Pancreas (tissue), 10 donors: ENCODE data around the gene TTC17. TPM values are rescaled to one million over a fixed set of nuclear protein-coding genes. Genes with fewer than 3 reads are reported as not detected.
"Not testable (repeated sequence)": the region's sequence is repeated elsewhere in the genome, so short reads cannot be mapped to it uniquely, and the experiment has no call there.

Experiments used
- ATAC-seq, 4 donors: fragments of 200-7000 bp; cut with Tn5 transposase; one replicate each; pipeline versions ENCODE4 v1.8.0 to v1.9.1; 2020; ENCODE audit warnings: mild to moderate bottlenecking in 4 of 4, moderate library complexity in 4 of 4
- DNase-seq, 6 donors: peaks; one replicate each; pipeline ENCODE4 v3.0.0-alpha.2; 2020
- FAIRE-seq: peaks from 2 replicates; lab custom pipeline; 2012; peaks lifted over from hg19 to GRCh38; lab: Jason Lieb, UNC
- H3K27ac ChIP-seq, 4 donors: fragments of 200-600 bp; sonication (generic); 1 replicate in 3 of 4; 2 replicates in 1 of 4; pipeline versions ENCODE4 v1.5.0 to v1.8.0; 2020
- H3K27me3 ChIP-seq, 4 donors: fragments of 200-600 bp; one replicate each; pipeline ENCODE4 v1.8.0; 2021
- H3K36me3 ChIP-seq, 3 donors: fragments of 200-600 bp; sonication (generic) in 1 of 3; one replicate each; pipeline versions ENCODE4 v1.5.0 to v1.8.0; 2020 to 2021
- H3K4me1 ChIP-seq, 3 donors: fragments of 200-600 bp; one replicate each; pipeline ENCODE4 v1.8.0; 2021
- H3K4me3 ChIP-seq, 4 donors: fragments of 200-600 bp; sonication (generic) in 2 of 4; one replicate each; pipeline versions ENCODE4 v1.5.0 to v1.8.0; 2020 to 2021
- H3K9me3 ChIP-seq, 4 donors: fragments of 200-600 bp; one replicate each; pipeline ENCODE4 v1.8.0; 2021
- WGBS, 2 donors: extraction: QIAGEN DNeasy Blood & Tissue Kit; methylation state at CpG; one replicate each; pipeline ENCODE4 v1.1.7; 2013; 5-methylcytosine and 5-hydroxymethylcytosine counted together
- intact Hi-C, 3 donors: fragments of 100-400 bp; cut with DNase I; formaldehyde crosslinking; loops; one replicate each; pipeline versions ENCODE4 v1.11.1 to v1.14.2; 2022
- polyA plus RNA-seq, 2 donors: library from polyadenylated mRNA; stranded (reverse); fragments of 200-250 nt; gene quantifications; one replicate each; pipeline ENCODE4 v1.2.3, GENCODE V29; 2013
- total RNA-seq, 6 donors: library from RNA; stranded (reverse); fragmentation: NEBNext Ultra II Directional in 4 of 6; extraction: Animal tissue kit (Norgen Biotek cat#: 25700) in 4 of 6; gene quantifications; one replicate each; pipeline versions ENCODE4 v1.2.1 to v1.2.4, GENCODE V29; 2021 to 2023
- TF ChIP-seq, protein P1 (sequence below), 4 donors: fragments of 200-600 bp; sonication (generic) in 3 of 4; IDR thresholded peaks; one replicate each; pipeline versions ENCODE4 v1.5.0 to v1.8.0; 2021; ENCODE audit warnings: antibody characterized with exemption in 4 of 4
- donor health status: healthy with polysubstance abuse.
- donor health status: DM: no; HTN: no; CAD: no; lungs with moderate emphysema.
- donor health status: DM: no; HTN: no; CAD: no.
- donor health status: control.
- donor health status: control.
- donor health status: Bipolar disorder and iron deficiency.
- donor health status: DM: yes; HTN: yes; CAD: no.
- donor health status: DM: no; HTN: no; CAD: no.
- donor health status: DM: no; HTN: no; CAD: no.
- donor health status: DM: yes; HTN: yes; CAD: no.

Gene TTC17
- total and polyA plus RNA-seq, 8 donors: 39.9 to 71.1 (median 57.0) TPM

DNA sequence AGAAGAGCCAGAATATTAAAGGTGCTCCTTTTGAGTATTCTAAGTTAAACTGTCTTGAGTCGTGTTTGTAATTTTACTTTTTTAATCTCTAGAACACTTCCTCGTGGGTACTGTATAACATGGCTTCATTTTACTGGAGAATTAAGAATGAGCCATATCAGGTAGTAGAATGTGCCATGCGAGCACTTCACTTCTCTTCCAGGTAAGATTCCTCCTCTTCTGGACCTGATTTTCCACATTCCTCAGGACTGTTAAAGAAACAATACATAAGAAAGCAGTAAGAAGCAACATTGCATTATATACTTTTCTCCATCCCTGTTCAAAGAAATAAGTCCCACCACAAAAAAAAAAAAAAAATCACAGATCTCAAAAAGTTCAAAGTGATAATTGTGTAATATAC lies 37.9 kb downstream of the TTC17 start:
- Histone ChIP-seq H3K36me3 (peaks cover 0 to 19% (median 0%) of the 10 kb centered on the region in 3 donors), H3K27me3 (no peaks in the 10 kb centered on the region), H3K4me1 (no peaks in the 10 kb centered on the region), H3K27ac (no peak overlapping the region), H3K4me3 (no peak overlapping the region), H3K9me3 (no peaks in the 10 kb centered on the region)
- ATAC-seq (no peak), DNase-seq (no peak), FAIRE-seq (no peak)
- 72 to 82% methylated on average over 3 of the region's 3 CpGs for WGBS, 2 donors
- intact Hi-C loops: no loop called here
- TF ChIP-seq, protein P1, sequence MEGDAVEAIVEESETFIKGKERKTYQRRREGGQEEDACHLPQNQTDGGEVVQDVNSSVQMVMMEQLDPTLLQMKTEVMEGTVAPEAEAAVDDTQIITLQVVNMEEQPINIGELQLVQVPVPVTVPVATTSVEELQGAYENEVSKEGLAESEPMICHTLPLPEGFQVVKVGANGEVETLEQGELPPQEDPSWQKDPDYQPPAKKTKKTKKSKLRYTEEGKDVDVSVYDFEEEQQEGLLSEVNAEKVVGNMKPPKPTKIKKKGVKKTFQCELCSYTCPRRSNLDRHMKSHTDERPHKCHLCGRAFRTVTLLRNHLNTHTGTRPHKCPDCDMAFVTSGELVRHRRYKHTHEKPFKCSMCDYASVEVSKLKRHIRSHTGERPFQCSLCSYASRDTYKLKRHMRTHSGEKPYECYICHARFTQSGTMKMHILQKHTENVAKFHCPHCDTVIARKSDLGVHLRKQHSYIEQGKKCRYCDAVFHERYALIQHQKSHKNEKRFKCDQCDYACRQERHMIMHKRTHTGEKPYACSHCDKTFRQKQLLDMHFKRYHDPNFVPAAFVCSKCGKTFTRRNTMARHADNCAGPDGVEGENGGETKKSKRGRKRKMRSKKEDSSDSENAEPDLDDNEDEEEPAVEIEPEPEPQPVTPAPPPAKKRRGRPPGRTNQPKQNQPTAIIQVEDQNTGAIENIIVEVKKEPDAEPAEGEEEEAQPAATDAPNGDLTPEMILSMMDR (IDR thresholded peaks at IDR 0.05): no peak

DNA sequence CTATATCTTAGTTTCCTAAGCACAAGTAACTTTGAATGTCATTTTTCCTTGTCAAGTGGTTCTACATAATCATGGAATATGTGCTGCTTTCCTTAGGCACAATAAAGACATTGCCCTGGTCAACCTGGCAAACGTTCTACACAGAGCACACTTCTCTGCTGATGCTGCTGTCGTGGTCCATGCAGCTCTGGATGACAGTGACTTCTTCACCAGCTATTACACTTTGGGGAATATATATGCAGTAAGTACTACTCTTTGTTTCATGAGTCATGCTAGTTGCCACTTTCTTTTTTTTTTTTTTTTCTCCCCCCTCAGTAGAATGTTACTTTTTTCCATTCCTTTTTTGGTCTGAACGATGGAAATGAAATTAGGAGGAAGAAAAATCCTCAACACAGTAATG lies 38.5 kb downstream of the TTC17 start:
- 87 to 92% methylated on average over 3 of the region's 3 CpGs for WGBS, 2 donors
- Histone ChIP-seq H3K36me3 (peaks cover 0 to 13% (median 0%) of the 10 kb centered on the region in 3 donors), H3K4me3 (no peak overlapping the region), H3K27ac (no peak overlapping the region), H3K4me1 (no peaks in the 10 kb centered on the region), H3K9me3 (no peaks in the 10 kb centered on the region), H3K27me3 (no peaks in the 10 kb centered on the region)
- ATAC-seq: no peak
- DNase-seq: no peak
- intact Hi-C loops: no loop called here
- TF ChIP-seq, protein P1 (IDR thresholded peaks at IDR 0.05): no peak
- no peak for FAIRE-seq

DNA sequence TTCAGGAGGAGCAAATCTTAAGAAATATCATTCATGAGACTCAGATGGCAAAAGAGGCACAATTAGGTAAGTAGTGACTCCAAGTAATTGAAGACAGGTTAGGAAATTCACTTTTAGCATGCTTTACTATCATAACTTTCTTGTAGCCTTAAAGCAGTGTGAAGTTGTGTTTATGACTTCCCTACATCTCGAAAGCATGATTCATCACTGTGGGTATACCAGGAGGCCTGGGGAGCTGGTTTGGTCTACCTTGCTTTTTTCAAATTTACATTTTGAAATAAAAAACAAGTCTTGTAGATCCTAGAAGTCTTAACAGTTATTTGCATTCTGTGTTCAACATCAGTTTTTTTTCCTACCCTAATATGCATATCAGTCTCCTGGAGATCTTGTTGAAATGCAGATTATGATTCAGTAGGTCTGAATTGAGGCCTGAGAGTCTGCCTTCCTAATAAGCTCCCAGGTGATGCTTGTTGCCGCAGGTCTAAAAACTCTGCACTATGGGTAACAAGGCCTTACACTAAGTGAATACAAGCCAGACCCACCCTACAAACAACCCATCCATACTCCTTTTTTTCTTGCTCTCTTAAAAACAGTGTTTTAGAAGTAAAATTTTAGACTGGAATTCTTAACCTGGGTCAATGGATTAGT lies 41.4 kb downstream of the TTC17 start:
- Histone ChIP-seq H3K4me3 (no peak overlapping the region), H3K4me1 (peaks cover 0 to 3% (median 0%) of the 10 kb centered on the region in 3 donors), H3K36me3 (peaks cover 0 to 12% (median 0%) of the 10 kb centered on the region in 3 donors), H3K27me3 (no peaks in the 10 kb centered on the region), H3K9me3 (no peaks in the 10 kb centered on the region), H3K27ac (no peak overlapping the region)
- DNase-seq: no peak
- no peak for FAIRE-seq
- 70 to 94% methylated on average over 2 of the region's 2 CpGs for WGBS, 2 donors
- intact Hi-C loops: loop anchor here in 1 of 3 donors (10.0 kb wide), 1 partner anchor 75 kb away; no protein-coding TSS in a partner anchor
- TF ChIP-seq, protein P1 (IDR thresholded peaks at IDR 0.05): no peak
- no peak for ATAC-seq

DNA sequence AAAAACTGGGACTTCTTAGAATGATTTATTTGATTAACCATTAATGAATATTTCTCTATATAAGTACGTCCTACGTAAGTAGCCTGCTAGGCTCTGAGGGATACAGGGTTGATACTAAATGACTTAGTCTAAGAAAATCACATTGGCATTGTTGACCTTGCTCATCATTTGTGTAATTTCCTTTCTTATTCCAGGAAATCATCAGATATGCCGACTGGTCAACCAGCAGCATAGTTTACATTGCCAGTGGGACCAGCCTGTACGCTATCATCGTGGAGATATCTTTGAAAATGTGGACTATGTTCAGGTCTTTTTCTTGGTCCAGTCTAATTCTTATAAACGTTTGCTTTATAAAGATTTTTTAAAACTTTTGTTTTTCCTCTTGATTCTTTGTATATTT lies 42.5 kb downstream of the TTC17 start:
- intact Hi-C loops: loop anchor here in 1 of 3 donors (10.0 kb wide), 1 partner anchor 76 kb away; no protein-coding TSS in a partner anchor
- Histone ChIP-seq H3K4me3 (no peak overlapping the region), H3K36me3 (peaks cover 0 to 16% (median 0%) of the 10 kb centered on the region in 3 donors), H3K27ac (no peak overlapping the region), H3K4me1 (peaks cover 0 to 7% (median 0%) of the 10 kb centered on the region in 3 donors), H3K27me3 (no peaks in the 10 kb centered on the region), H3K9me3 (no peaks in the 10 kb centered on the region)
- no peak for FAIRE-seq
- ATAC-seq: no peak
- 81% methylated on average over 6 of the region's 6 CpGs for WGBS, 2 donors
- TF ChIP-seq, protein P1 (IDR thresholded peaks at IDR 0.05): no peak
- no peak for DNase-seq

DNA sequence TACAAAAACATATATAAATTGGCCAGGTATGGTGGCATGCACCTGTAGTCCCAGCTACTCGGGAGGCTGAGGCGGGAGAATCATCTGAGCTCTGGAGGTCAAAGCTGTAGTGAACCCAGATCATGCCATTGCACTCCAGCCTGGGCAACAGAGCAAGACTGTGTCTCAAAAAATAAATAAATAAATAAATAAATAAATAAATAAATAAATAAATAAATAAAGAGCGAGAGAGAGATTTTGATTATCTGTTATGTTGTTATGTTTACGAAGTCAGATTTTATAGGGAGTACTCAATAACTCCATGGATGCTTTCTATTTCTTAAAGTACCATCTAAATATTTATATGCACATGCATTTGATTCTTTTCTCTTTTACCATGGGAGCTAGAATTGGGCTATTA lies 43.1 kb downstream of the TTC17 start:
- H3K36me3 ChIP-seq: peaks cover 0 to 18% (median 0%) of the 10 kb centered on the region in 3 donors
- intact Hi-C loops: loop anchor here in 1 of 3 donors (10.0 kb wide), 1 partner anchor 77 kb away; no protein-coding TSS in a partner anchor
- not testable (repeated sequence) for H3K27me3 ChIP-seq, FAIRE-seq, H3K9me3 ChIP-seq, H3K27ac ChIP-seq, H3K4me1 ChIP-seq, H3K4me3 ChIP-seq, DNase-seq, ATAC-seq
- 97 to 98% methylated on average over 4 of the region's 4 CpGs for WGBS, 2 donors
